Parathyroid adenoma (tissue), 2 donors: ENCODE results near the gene PKM.

ENCODE experiments used
- H2AFZ ChIP-seq: fragments of 300-600 bp; sonication (generic); one replicate; pipeline ENCODE4 v1.7.0; 2017; ENCODE audit warnings: antibody characterized with exemption, mild to moderate bottlenecking
- H3K27ac ChIP-seq: fragments of 300-600 bp; sonication (generic); one replicate; pipeline ENCODE4 v1.7.0; 2017
- H3K27me3 ChIP-seq: fragments of 300-600 bp; sonication (generic); one replicate; pipeline ENCODE4 v1.7.0; 2017; ENCODE audit warnings: low read length; ENCODE audit not compliant: control insufficient read depth, insufficient read depth
- H3K36me3 ChIP-seq: fragments of 300-600 bp; sonication (generic); one replicate; pipeline ENCODE4 v1.7.0; 2017; ENCODE audit warnings: low read length; ENCODE audit not compliant: control insufficient read depth, insufficient read depth
- H3K4me1 ChIP-seq: fragments of 300-600 bp; sonication (generic); one replicate; pipeline ENCODE4 v1.7.0; 2017; ENCODE audit warnings: control low read depth
- H3K4me2 ChIP-seq: fragments of 300-600 bp; sonication (generic); one replicate; pipeline ENCODE4 v1.7.0; 2017; ENCODE audit warnings: low read length
- H3K4me3 ChIP-seq: fragments of 300-600 bp; sonication (generic); one replicate; pipeline ENCODE4 v1.7.0; 2017; ENCODE audit warnings: low read depth, low read length
- H3K79me2 ChIP-seq: fragments of 300-600 bp; sonication (generic); one replicate; pipeline ENCODE4 v1.7.0; 2017; ENCODE audit warnings: control low read depth
- H3K9ac ChIP-seq: fragments of 300-600 bp; sonication (generic); one replicate; pipeline ENCODE4 v1.7.0; 2017; ENCODE audit warnings: mild to moderate bottlenecking
- H3K9me3 ChIP-seq: fragments of 300-600 bp; sonication (generic); one replicate; pipeline ENCODE4 v1.7.0; 2017; ENCODE audit warnings: low read length; ENCODE audit not compliant: control insufficient read depth
- TF ChIP-seq, protein P1 (sequence below): fragments of 300-600 bp; sonication (generic); IDR thresholded peaks from one replicate; pipeline ENCODE4 v1.7.0; 2017; ENCODE audit warnings: antibody characterized with exemption, mild to moderate bottlenecking
- donor health status: primary hyperparathyroidism.

Gene PKM

DNA sequence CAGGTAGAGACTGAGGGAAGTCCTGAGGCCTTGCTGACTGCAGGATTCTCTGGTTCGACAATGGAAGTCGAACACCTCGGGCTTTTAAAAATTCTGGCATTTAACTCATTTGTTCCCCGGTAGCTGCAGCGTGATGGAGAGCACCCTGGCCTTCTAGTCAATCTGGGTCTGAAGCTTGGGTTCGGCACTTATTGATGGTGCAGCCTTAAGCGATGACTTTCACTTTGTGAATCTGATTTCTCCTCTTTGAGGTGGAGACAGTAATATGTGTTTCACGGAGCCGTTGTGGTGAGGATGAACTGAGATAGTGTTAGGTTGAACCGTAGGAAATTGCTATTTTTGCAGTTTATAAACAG lies 42.0 kb upstream of the PKM start:
- Histone ChIP-seq H3K27me3 (no peaks in the 10 kb centered on the region), H3K36me3 (no peaks in the 10 kb centered on the region), H3K4me3 (peak overlapping the region; percentile 55), H3K4me1 (peaks cover 2% of the 10 kb centered on the region), H3K27ac (peak overlapping the region; percentile 36), H3K9me3 (no peaks in the 10 kb centered on the region), H3K4me2 (peak overlapping the region; percentile 58), H3K9ac (no peak overlapping the region), H3K79me2 (no peaks in the 10 kb centered on the region), H2AFZ (peak overlapping the region; percentile 84)
- TF ChIP-seq, protein P1, sequence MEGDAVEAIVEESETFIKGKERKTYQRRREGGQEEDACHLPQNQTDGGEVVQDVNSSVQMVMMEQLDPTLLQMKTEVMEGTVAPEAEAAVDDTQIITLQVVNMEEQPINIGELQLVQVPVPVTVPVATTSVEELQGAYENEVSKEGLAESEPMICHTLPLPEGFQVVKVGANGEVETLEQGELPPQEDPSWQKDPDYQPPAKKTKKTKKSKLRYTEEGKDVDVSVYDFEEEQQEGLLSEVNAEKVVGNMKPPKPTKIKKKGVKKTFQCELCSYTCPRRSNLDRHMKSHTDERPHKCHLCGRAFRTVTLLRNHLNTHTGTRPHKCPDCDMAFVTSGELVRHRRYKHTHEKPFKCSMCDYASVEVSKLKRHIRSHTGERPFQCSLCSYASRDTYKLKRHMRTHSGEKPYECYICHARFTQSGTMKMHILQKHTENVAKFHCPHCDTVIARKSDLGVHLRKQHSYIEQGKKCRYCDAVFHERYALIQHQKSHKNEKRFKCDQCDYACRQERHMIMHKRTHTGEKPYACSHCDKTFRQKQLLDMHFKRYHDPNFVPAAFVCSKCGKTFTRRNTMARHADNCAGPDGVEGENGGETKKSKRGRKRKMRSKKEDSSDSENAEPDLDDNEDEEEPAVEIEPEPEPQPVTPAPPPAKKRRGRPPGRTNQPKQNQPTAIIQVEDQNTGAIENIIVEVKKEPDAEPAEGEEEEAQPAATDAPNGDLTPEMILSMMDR, result no peak

DNA sequence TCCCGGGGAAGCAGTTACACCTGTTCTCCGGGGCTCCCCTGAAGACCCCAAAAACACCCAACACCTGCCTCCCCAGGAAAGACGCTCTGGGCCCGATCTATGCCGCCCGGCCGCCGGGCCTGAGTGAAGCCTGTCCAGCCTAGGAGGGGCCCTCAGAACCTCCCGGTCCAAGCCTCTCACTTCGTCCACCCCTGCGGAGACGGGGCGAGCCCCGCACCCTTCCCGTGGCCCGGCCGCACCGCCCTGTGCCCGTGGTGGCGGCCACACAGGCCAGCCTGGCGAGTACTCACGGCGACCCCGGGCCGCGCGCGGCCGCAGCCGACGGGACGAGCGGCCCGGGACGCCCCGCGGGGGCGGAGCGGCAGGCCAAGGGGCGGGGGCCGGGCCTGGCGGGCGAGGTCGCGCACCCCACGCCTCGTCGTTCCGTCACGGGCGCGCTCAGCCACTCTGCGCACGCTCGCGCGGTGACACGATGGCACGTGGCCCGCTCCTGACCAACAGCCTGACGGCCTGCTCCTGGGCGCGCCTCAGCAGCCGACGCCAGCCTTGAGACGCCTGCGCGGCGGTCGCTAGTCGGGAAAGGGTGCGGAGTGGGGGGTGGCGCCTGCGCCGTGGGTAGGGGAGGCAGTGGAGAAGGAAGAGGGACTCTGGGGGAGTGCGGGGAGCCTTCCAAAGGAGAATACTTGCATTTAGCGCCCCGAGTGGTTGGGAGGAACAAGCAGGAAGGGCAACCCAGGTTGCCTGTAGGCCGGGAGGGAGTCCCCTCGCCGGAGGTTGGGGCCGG lies 41.4 kb upstream of the PKM start, which contains the start of gene PARP6:
Gene PARP6 (minus strand): TSS at position 342 of the 784 bp plus-strand sequence. CDS start 5,077 bp downstream, outside the sequence.
- TF ChIP-seq, protein P1, result peak; percentile 37
- Histone ChIP-seq H2AFZ (peak within 1 kb of the TSS; percentile 84), H3K4me2 (peak within 1 kb of the TSS; percentile 68), H3K4me3 (peak within 1 kb of the TSS; percentile 55), H3K27me3 (no peaks in the 10 kb centered on the region), H3K79me2 (no peaks in the 10 kb centered on the region), H3K9me3 (no peaks in the 10 kb centered on the region), H3K9ac (no peak within 1 kb of the TSS), H3K4me1 (peaks cover 2% of the 10 kb centered on the region), H3K27ac (peak within 1 kb of the TSS; percentile 44), H3K36me3 (no peaks in the 10 kb centered on the region)

DNA sequence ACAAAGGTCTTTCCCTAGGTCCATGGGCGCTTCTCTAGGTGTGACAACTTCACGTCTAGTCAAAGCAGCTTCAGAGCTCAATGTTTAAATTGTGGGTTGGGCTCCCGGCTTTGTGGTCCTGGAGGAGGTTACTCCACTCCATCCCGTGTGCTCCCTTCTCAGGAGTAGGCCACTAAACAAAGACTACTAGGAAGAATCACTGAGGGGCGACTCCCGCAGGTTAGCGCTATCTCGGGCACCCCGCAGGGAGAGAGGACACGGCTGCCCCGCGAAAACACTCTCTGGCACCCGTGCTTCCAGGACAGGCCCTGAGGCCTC lies 40.9 kb upstream of the PKM start:
- Histone ChIP-seq H3K27me3 (no peaks in the 10 kb centered on the region), H3K79me2 (no peaks in the 10 kb centered on the region), H3K4me2 (peak overlapping the region; percentile 68), H3K4me1 (peaks cover 2% of the 10 kb centered on the region), H3K9me3 (no peaks in the 10 kb centered on the region), H3K9ac (no peak overlapping the region), H3K4me3 (peak overlapping the region; percentile 49), H2AFZ (peak overlapping the region; percentile 82), H3K27ac (peak overlapping the region; percentile 44), H3K36me3 (no peaks in the 10 kb centered on the region)
- TF ChIP-seq, protein P1, result no peak

DNA sequence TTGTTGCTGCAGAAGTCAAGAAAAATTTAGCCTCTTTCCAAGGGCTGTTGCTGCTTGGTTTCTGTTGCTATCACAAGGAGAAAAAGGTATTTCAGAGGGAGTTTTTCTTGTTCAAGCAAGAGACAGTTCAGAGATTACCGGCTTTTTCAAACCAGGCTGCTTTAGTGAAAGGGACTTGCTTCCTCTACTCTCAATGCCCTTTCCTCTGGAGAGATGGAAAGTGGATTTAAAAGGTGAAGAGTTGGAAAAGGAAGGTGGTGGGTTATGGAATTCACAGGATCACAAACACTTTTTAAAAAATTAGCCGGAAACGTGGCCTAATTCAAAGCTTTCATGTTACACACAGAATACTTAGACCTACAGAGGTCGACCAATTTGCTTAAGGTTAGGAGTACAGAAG lies 40.2 kb upstream of the PKM start:
- H3K9me3 ChIP-seq, result no peaks in the 10 kb centered on the region
- peak overlapping the region; percentile 49 for H3K4me3 ChIP-seq
- H3K9ac ChIP-seq, result no peak overlapping the region
- no peaks in the 10 kb centered on the region for H3K27me3 ChIP-seq
- peaks cover 2% of the 10 kb centered on the region for H3K4me1 ChIP-seq
- no peak overlapping the region for H2AFZ ChIP-seq
- H3K27ac ChIP-seq, result no peak overlapping the region
- TF ChIP-seq, protein P1, result no peak
- no peaks in the 10 kb centered on the region for H3K79me2 ChIP-seq
- H3K36me3 ChIP-seq, result no peaks in the 10 kb centered on the region
- H3K4me2 ChIP-seq, result peak overlapping the region; percentile 68

DNA sequence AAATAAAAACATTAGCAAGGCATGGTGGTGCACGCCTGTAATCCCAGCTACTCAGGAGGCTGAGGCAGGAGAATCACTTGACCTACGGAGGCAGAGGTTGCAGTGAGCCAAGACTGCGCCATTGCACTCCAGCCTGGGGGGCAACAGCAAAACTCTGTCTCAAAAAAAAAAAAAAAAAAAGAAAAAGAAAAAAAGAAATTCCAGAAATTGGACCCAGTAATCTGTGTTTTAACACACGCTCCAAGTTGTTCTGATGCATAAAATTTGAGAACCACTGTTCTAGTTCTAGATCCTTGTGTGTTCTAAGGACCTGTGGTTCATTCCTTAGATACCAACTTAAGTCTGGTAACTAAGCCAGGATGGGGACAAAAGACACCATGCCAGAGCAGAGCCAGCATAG lies 38.7 kb upstream of the PKM start:
- Histone ChIP-seq H2AFZ (no peak overlapping the region), H3K27ac (no peak overlapping the region), H3K36me3 (no peaks in the 10 kb centered on the region), H3K4me1 (peaks cover 2% of the 10 kb centered on the region), H3K4me3 (no peak overlapping the region), H3K79me2 (no peaks in the 10 kb centered on the region), H3K9ac (no peak overlapping the region), H3K27me3 (no peaks in the 10 kb centered on the region), H3K9me3 (no peaks in the 10 kb centered on the region), H3K4me2 (no peak overlapping the region)
- TF ChIP-seq, protein P1, result no peak
